SW480 (cell line): ENCODE data around the gene CHD9.
A peak's percentile ranks its signal among the peaks of the same experiment; 100 is the strongest.
"Not testable (repeated sequence)": the region's sequence is repeated elsewhere in the genome, so short reads cannot be mapped to it uniquely, and the experiment has no call there.

Experiments
- DNase-seq: peaks from one replicate; pipeline ENCODE4 v3.0.0-alpha.2; 2016; ENCODE audit warnings: low spot score

Gene CHD9

GRCh38 chr16:53282328-53282727 lies 227.5 kb downstream of the CHD9 start:
- no peak for DNase-seq

- DNase-seq, result peak; percentile 59
These were observed 228.5 kb downstream of the CHD9 start for GRCh38 chr16:53282975-53283946.

- no peak for DNase-seq
These were observed 230.4 kb downstream of the CHD9 start for GRCh38 chr16:53285236-53285635.

GRCh38 chr16:53290520-53290919 lies 235.7 kb downstream of the CHD9 start:
- DNase-seq, result no peak

GRCh38 chr16:53291757-53292392 lies 237.1 kb downstream of the CHD9 start:
- DNase-seq, result no peak

- DNase-seq, result no peak
These were observed 242.7 kb downstream of the CHD9 start for GRCh38 chr16:53297477-53297876.

- no peak for DNase-seq
These were observed 249.5 kb downstream of the CHD9 start for GRCh38 chr16:53304334-53304733.

GRCh38 chr16:53305743-53306142 lies 251.0 kb downstream of the CHD9 start:
- no peak for DNase-seq

- no peak for DNase-seq
These were observed 254.7 kb downstream of the CHD9 start for GRCh38 chr16:53309457-53309856.

- no peak for DNase-seq
These were observed 266.2 kb downstream of the CHD9 start for GRCh38 chr16:53320992-53321391.

GRCh38 chr16:53323924-53324323 lies 269.1 kb downstream of the CHD9 start:
- no peak for DNase-seq

- not testable (repeated sequence) for DNase-seq
These were observed 276.2 kb downstream of the CHD9 start for GRCh38 chr16:53330991-53331390.

- DNase-seq, result no peak
These were observed 279.8 kb downstream of the CHD9 start for GRCh38 chr16:53334581-53334980.

- no peak for DNase-seq
These were observed 282.5 kb downstream of the CHD9 start for GRCh38 chr16:53337294-53337693.

- no peak for DNase-seq
These were observed 287.0 kb downstream of the CHD9 start for GRCh38 chr16:53341792-53342191.

GRCh38 chr16:53355064-53355463 lies 300.3 kb downstream of the CHD9 start:
- DNase-seq, result no peak

GRCh38 chr16:53356478-53357207 lies 301.9 kb downstream of the CHD9 start:
- DNase-seq, result no peak

- no peak for DNase-seq
These were observed 302.4 kb downstream of the CHD9 start for GRCh38 chr16:53357208-53357586.

GRCh38 chr16:53357955-53358354 lies 303.2 kb downstream of the CHD9 start:
- no peak for DNase-seq

GRCh38 chr16:53358884-53359283 lies 304.1 kb downstream of the CHD9 start:
- DNase-seq, result no peak

GRCh38 chr16:53369921-53370320 lies 315.1 kb downstream of the CHD9 start:
- DNase-seq, result no peak

- DNase-seq, result no peak
These were observed 316.0 kb downstream of the CHD9 start for GRCh38 chr16:53370827-53371226.
